RWPE2 (cell line): ENCODE results near the gene SUCLG2.

Experiments
- ATAC-seq: fragments of 200-7000 bp; cut with Tn5 transposase; 3 replicates; pipeline ENCODE4 v1.9.1; 2021; ENCODE audit warnings: low read depth
- DNase-seq: peaks from one replicate; pipeline ENCODE4 v3.0.0-alpha.2; 2020; ENCODE audit warnings: low spot score
- H3K27ac ChIP-seq: fragments of 450-650 bp; 2 replicates; pipeline ENCODE4 v1.5.1; 2017; ENCODE audit warnings: mild to moderate bottlenecking; ENCODE audit not compliant: poor library complexity, severe bottlenecking
- H3K27me3 ChIP-seq: fragments of 250-450 bp; sonication (Bioruptor Pico); 2 replicates; pipeline ENCODE4 v1.5.1; 2021; ENCODE audit warnings: mild to moderate bottlenecking, moderate library complexity; ENCODE audit not compliant: insufficient read depth, poor library complexity, severe bottlenecking
- H3K36me3 ChIP-seq: fragments of 250-450 bp; sonication (Bioruptor Pico); 2 replicates; pipeline ENCODE4 v1.5.1; 2020; ENCODE audit warnings: low read depth, mild to moderate bottlenecking, moderate library complexity
- H3K4me1 ChIP-seq: fragments of 250-450 bp; sonication (Bioruptor Pico); 2 replicates; pipeline ENCODE4 v1.5.1; 2021; ENCODE audit warnings: mild to moderate bottlenecking, moderate library complexity; ENCODE audit not compliant: insufficient read depth, poor library complexity, severe bottlenecking
- H3K4me3 ChIP-seq: fragments of 250-450 bp; sonication (Bioruptor Pico); 2 replicates; pipeline ENCODE4 v1.5.1; 2021; ENCODE audit warnings: mild to moderate bottlenecking, moderate library complexity; ENCODE audit not compliant: severe bottlenecking
- H3K9me3 ChIP-seq: fragments of 250-450 bp; sonication (Bioruptor Pico); 2 replicates; pipeline ENCODE4 v1.5.1; 2021; ENCODE audit warnings: mild to moderate bottlenecking, moderate library complexity; ENCODE audit not compliant: severe bottlenecking
- TF ChIP-seq, protein P1 (sequence below): fragments of 450-650 bp; IDR thresholded peaks from one replicate; pipeline ENCODE4 v1.5.1; 2017; ENCODE audit warnings: mild to moderate bottlenecking, moderate library complexity; ENCODE audit not compliant: poor library complexity, severe bottlenecking

SUCLG2 gene

GRCh38 chr3:67661089-67661488 is 6.7 kb upstream of the SUCLG2 start:
- no peaks in the 10 kb centered on the region for H3K27me3 ChIP-seq
- H3K4me3 ChIP-seq, result no peak overlapping the region
- ATAC-seq, result no peak
- no peaks in the 10 kb centered on the region for H3K9me3 ChIP-seq
- H3K36me3 ChIP-seq, result no peaks in the 10 kb centered on the region
- TF ChIP-seq, protein P1, sequence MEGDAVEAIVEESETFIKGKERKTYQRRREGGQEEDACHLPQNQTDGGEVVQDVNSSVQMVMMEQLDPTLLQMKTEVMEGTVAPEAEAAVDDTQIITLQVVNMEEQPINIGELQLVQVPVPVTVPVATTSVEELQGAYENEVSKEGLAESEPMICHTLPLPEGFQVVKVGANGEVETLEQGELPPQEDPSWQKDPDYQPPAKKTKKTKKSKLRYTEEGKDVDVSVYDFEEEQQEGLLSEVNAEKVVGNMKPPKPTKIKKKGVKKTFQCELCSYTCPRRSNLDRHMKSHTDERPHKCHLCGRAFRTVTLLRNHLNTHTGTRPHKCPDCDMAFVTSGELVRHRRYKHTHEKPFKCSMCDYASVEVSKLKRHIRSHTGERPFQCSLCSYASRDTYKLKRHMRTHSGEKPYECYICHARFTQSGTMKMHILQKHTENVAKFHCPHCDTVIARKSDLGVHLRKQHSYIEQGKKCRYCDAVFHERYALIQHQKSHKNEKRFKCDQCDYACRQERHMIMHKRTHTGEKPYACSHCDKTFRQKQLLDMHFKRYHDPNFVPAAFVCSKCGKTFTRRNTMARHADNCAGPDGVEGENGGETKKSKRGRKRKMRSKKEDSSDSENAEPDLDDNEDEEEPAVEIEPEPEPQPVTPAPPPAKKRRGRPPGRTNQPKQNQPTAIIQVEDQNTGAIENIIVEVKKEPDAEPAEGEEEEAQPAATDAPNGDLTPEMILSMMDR, result no peak
- no peak for DNase-seq
- no peak overlapping the region for H3K27ac ChIP-seq
- H3K4me1 ChIP-seq, result no peaks in the 10 kb centered on the region

DNA sequence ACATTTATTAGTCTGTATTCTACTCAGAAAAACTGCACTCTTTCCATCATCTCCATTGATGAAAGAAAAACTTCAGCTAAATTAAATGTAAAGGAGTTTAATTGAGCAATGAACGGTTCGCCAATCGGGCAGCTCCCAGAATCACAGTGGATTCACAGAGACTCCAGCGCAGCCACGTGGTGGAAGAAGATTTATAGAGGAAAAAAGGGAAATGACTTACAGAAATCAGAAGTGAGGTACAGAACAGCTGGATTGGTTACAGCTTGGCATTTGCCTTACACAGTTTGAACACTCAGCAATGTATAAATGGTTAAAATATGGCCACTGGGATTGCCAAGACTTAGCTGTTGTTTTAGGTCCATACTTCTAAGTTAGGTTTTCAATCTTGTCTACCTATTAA is 2.8 kb upstream of the SUCLG2 start:
- Histone ChIP-seq H3K27me3 (no peaks in the 10 kb centered on the region), H3K4me1 (peaks cover 9% of the 10 kb centered on the region), H3K4me3 (no peak overlapping the region), H3K36me3 (no peaks in the 10 kb centered on the region), H3K9me3 (no peaks in the 10 kb centered on the region), H3K27ac (no peak overlapping the region)
- TF ChIP-seq, protein P1, result no peak
- no peak for ATAC-seq
- no peak for DNase-seq

DNA sequence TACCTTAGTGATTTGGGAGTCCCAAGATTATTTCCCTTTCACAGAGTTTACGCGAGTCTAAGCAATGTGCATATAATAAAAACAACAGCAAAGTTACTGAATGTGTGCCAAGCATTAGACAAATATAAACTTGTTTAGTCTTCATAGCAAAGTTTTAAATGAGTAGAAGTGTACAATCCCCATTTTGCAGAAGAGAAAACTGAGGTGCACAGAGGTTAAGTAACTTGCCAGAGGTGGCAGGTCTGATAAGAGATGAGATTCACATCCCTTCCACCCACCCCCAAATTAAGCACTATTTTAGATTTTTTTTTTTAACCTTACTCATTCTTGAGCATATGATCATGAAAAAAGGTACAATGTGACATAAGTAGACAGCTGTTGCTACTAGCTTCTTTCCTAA is 2.2 kb upstream of the SUCLG2 start:
- ATAC-seq (no peak), DNase-seq (no peak)
- TF ChIP-seq, protein P1, result no peak
- Histone ChIP-seq H3K27me3 (no peaks in the 10 kb centered on the region), H3K36me3 (no peaks in the 10 kb centered on the region), H3K9me3 (no peaks in the 10 kb centered on the region), H3K4me3 (no peak overlapping the region), H3K4me1 (peaks cover 9% of the 10 kb centered on the region), H3K27ac (no peak overlapping the region)

DNA sequence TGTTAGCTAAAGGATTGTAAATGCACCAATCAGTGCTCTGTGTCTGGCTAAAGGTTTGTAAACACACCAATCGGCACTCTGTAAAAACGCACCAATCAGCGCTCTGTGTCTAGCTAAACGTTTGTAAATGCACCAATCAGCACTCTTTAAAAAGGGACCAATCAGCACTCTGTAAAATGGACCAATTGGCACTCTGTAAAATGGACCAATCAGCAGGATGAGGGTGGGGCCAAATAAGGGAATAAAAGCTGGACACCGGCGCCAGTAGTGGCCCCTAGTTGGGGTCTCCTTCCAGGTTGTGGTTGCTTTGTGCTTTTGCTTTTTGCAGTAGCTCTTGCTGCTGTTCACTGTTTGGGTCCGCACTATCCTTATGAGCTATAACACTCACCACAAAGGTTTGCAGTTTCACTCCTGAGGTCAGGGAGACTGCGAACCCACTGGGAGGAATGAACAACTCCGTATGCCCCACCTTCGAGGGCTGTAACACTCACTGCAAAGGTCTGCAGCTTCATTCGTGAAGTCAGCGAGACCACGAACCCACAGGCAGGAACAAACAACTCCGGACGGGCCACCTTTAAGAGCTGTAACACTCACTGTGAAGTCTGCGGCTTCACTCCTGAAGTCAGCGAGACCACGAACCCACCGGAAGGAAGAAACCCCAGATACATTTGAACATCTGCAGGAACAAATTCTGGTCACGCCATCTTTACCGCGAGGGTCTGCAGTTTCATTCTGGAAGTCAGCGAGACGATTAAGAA is 1.1 kb upstream of the SUCLG2 start:
- ATAC-seq (no peak), DNase-seq (no peak)
- TF ChIP-seq, protein P1, result no peak
- peak overlapping the region; percentile 97 for H3K4me3 ChIP-seq
- H3K36me3 ChIP-seq, result no peaks in the 10 kb centered on the region
- no peaks in the 10 kb centered on the region for H3K27me3 ChIP-seq
- peaks cover 9% of the 10 kb centered on the region for H3K4me1 ChIP-seq
- H3K27ac ChIP-seq, result peak overlapping the region; percentile 78
- H3K9me3 ChIP-seq, result no peaks in the 10 kb centered on the region

DNA sequence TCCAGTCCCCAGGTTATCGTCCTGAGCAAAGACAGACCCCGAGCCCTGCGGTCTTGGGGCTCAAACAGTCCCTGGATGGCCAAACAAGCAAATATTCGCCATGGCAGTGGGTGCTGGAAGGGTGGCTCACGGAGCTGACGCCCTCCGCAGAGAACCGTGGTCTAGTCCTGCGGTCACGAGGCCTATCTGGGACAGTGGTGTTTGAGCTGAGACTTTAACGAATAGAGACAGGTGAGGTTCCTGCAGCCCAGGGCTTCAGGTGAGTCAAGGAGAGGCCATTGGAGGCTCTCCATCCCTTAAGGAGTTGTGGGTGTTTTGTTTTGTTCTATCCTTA is 399 bp upstream of the SUCLG2 start:
- Histone ChIP-seq H3K36me3 (no peaks in the 10 kb centered on the region), H3K27ac (peak overlapping the region; percentile 78), H3K27me3 (no peaks in the 10 kb centered on the region), H3K9me3 (no peaks in the 10 kb centered on the region), H3K4me1 (peaks cover 9% of the 10 kb centered on the region), H3K4me3 (peak overlapping the region; percentile 97)
- ATAC-seq, result no peak; the same call in 1 of the 3 replicates
- TF ChIP-seq, protein P1, result no peak
- no peak for DNase-seq
